HG02642 (cell line): ENCODE data around the gene RBM20.
A peak's percentile ranks its signal among the peaks of the same experiment; 100 is the strongest.

Experiments
- ATAC-seq: cut with Tn5 transposase; IDR thresholded peaks from one replicate; pipeline ENCODE4 v1.9.1; 2021; ENCODE audit warnings: mild to moderate bottlenecking; ENCODE audit not compliant: unreplicated experiment, poor library complexity

Gene RBM20

GRCh38 chr10:110802090-110802489, 158.0 kb downstream of the RBM20 start:
- ATAC-seq: no peak

GRCh38 chr10:110802551-110803238, 158.6 kb downstream of the RBM20 start:
- peak; percentile 65 for ATAC-seq

- ATAC-seq: peak; percentile 63
These were observed 159.2 kb downstream of the RBM20 start for GRCh38 chr10:110803239-110803749.

GRCh38 chr10:110803830-110804338, 159.7 kb downstream of the RBM20 start:
- peak; percentile 49 for ATAC-seq

DNA sequence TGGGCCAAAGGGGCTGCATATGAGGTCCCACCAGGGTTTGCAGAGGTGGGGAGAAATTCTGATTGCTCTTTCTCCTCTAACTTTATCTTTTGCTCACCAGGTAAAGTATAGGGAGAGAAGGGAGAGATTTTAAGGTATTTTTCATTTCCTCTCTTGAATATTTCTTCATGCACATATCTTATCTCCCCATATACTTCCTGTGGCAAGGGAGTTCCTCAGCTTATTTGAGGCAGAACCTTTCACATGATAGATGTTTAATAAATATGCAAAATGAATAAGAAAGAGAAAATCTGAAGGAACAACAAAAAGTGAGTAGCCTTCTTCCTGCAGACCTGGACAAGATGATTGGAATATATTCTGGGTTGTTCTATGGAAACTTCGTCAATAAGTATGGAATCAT, 160.2 kb downstream of the RBM20 start:
- ATAC-seq: no peak

DNA sequence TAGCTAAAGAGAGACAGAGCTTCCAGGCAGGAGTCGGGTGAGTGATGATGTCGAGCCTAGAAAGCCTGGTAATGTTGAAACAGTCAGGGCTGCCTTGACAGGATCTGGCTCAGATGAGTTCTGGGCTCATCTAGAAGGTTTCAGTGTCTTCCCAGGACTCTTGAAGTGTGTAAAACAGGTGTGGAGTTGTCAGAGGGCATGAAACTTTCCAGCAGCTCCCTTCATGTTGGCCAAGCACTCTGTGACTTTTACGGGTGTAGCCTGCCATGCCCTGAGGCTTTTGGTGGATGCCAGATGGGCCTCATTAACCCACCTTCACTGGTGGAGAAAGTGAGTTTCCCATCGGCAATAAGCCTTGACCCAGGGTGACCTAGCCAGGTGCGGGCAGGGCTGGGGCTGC, 161.2 kb downstream of the RBM20 start:
- no peak for ATAC-seq

DNA sequence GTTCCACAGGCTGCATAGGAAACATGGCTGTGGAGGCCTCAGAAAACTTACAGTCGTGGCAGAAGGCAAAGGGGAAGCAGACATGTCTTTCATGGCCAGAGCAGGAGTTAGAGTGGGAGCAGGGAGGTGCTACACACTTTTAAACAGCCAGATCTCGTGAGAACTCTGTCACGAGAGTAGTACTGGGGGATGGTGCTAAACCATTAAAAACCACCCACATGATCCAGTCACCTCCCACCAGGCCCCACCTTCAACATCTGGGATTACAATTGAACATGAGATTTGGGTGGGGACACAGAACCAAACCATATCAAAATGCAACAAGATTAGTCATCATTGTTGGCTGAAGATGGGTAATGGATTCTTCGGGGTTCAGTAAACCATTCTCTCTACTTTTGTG, 162.2 kb downstream of the RBM20 start:
- no peak for ATAC-seq

DNA sequence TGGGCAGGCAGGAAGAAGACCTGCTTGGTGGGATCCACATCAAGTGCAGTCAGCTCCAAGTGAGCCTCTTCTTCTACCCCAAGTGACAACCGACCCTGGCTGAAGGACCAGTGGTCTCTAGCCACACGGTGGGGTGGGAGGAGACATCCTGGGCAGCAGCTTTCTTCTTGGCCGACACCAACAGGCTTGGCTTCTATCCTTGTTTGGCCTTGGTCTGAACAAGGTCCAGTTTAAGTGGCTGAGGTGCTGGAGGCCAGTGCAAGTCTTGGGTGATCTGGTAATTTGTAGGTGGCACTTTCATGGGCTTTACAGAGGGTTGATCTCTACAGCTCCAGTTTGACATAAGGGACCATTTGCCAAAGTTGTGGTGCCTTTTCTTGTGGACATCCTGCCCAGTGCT, 164.0 kb downstream of the RBM20 start:
- ATAC-seq: no peak

DNA sequence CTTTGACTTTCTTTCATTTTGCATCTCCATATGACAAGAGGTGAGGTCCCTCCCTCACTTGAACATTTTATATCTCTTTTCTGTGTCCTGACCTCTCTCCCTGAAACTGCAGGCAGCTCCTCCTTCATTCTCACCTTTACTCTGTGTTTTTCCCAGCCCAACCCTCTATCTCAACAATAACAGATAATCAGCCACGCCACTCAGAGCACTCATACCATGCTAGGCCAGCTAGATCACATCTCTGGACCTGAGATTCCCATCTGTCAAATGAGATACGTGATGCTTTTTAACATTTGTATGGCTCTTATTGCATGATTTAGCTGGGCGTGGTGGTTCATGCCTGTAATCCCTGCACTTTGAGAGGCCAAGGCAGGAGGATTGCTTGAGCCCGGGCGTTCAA, 164.5 kb downstream of the RBM20 start:
- ATAC-seq: no peak

DNA sequence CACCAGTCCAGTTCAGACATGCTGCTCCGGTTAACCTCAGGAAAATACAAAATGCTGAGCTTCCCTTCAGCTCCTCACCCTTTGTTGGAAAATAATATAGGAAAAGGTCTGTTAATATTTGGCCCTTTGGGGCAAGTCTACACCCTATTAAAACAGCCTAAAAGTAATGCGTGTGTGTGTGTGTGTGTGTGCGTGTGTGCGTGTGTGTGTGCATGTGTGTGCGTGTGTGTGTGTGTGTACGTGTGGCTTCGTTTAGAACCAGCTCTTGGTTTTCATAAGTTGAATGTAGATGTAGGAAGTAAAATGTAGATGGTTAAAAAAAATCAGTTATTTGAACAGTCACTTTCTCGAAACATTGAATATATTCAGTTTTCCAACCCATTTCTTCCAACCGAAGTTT, 166.5 kb downstream of the RBM20 start:
- no peak for ATAC-seq

DNA sequence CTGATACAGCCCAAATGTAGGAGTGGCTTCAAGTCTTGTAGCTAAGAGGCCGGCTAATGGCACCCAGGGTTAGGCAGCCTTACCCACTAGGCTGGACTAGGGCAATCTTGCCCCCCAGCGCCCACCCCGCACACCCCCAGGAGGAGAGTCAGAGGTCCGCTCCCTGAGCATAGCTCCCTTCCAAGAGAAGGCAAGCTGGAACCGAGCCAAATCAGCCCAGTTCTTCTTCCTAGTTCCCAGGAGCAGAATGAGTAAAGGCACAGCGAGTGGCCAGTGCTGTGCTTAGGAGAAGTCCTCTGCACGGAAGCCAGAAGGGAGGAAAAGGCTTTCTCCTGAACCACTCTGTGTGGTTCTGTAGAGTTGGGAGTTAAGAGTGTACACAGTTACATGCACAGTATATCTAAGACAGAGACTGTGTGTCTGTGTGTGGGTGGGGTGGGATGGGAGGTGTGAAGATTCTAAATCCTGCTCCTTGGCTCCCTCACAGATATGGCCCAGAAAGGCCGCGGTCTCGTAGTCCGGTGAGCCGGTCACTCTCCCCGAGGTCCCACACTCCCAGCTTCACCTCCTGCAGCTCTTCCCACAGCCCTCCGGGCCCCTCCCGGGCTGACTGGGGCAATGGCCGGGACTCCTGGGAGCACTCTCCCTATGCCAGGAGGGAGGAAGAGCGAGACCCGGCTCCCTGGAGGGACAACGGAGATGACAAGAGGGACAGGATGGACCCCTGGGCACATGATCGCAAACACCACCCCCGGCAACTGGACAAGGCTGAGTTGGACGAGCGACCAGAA, 167.8 kb downstream of the RBM20 start:
- no peak for ATAC-seq

GRCh38 chr10:110812583-110812982, 168.4 kb downstream of the RBM20 start:
- ATAC-seq: no peak

- no peak for ATAC-seq
These were observed 169.8 kb downstream of the RBM20 start for GRCh38 chr10:110813743-110814472.

DNA sequence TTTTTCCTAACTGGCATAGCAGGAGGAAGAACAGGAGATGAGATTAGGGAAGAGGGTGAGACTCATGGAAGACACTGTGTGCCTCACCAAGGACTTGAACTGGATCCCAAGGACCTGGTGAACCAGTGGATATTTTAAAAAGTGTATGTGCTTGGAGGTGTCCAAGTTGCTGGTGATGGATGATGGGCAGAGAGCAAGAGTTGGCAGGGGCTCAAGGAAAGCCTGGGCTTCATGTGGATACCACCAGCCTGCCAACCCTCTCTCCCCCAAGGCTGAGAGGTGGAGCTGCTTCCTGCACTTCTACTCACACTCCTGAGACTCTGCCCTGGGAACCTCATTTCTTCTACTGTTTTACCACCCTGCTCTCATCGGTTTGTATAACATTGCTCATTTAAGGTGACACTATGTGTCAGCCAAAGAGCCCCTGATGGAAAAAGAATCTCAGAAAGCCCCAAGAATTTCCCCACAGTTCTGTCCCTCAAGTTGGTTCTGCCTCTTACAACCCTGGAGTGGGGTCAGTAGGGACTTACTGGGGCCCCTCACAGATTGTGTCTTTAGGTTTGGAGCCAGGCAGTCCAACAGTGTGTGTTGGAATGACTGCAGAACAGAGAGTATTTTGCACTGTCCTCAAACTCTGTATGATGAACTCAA, 171.3 kb downstream of the RBM20 start:
- ATAC-seq: peak; percentile 78

GRCh38 chr10:110817614-110818013, 173.5 kb downstream of the RBM20 start:
- ATAC-seq: no peak

DNA sequence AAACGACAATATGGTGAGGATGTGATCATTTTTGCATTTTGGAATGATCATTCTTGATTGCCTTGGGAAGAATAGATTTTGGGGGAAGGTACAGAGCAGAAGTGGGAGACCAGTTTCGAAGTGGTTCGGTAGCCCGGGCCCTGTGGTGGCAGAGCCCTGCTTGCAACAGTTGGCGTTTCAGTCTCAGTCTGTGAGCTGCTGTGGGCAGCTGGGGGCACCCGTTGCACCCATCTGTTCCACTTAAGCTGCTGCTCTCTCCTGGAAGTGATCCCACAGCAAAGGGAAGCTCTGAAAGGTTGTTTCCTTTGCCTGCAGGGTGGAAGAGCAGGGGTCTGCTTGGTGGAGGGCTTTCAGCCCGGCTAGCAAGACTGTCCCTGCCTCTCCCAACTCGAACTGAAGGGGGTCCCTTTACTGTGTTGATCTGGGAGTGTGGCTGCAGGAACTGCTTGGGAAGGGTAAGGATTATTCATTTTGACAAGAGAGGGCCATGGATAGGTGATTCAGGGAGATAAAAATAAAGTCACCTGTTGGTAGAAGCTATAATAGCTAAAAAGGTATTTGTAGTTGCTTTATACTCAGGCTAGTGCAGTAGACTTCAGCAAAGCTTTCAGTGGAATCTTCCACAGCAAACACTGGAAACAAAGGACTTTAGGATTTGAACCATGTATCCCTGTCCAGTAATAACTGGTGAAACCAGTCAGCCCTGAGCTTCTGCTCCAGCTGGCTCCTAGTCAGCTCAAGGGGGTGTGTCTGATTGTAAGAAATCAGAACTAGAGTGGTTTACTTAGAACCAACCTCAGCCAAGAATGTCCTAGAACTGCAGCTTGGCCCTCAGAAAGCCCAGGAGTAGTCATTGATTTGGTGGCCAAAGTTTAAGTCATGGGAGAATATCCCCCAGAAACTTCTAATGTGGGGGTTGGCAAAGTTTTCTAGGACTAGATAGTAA, 174.4 kb downstream of the RBM20 start:
- no peak for ATAC-seq

- no peak for ATAC-seq
These were observed 176.2 kb downstream of the RBM20 start for GRCh38 chr10:110820321-110820814.

DNA sequence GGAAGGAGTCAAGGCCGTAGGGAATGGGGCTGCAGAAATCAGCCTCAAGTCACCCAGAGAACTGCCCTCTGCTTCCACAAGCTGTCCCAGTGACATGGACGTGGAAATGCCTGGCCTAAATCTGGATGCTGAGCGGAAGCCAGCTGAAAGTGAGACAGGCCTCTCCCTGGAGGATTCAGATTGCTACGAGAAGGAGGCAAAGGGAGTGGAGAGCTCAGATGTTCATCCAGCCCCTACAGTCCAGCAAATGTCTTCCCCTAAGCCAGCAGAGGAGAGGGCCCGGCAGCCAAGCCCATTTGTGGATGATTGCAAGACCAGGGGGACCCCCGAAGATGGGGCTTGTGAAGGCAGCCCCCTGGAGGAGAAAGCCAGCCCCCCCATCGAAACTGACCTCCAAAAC, 177.4 kb downstream of the RBM20 start:
- no peak for ATAC-seq
